Measurements from ENCODE around the gene CAMK1D. TPM values are rescaled to one million over a fixed set of nuclear protein-coding genes. Genes with fewer than 3 reads are reported as not detected.

The CAMK1D gene
- polyA plus RNA-seq, 1 experiment, result 1.1 TPM

GRCh38 chr10:12499076-12499986 lies 150.0 kb downstream of the CAMK1D start:
- POLR2A ChIA-PET, result interaction anchor here (0.6 kb wide), 1 partner anchor 127 kb away, joined by 8 read pairs; no protein-coding TSS in a partner anchor
- no peak for DNase-seq (ENCODE audit: low read depth)
- Histone ChIP-seq H3K36me3 (ENCODE audit: control insufficient read depth, insufficient read depth, low read length) (no peaks in the 10 kb centered on the region), H3K4me3 (ENCODE audit: low read depth, low read length) (no peak overlapping the region), H3K27me3 (ENCODE audit: control insufficient read depth, insufficient read depth, low read length) (no peaks in the 10 kb centered on the region)
- TF ChIP-seq, protein P1, sequence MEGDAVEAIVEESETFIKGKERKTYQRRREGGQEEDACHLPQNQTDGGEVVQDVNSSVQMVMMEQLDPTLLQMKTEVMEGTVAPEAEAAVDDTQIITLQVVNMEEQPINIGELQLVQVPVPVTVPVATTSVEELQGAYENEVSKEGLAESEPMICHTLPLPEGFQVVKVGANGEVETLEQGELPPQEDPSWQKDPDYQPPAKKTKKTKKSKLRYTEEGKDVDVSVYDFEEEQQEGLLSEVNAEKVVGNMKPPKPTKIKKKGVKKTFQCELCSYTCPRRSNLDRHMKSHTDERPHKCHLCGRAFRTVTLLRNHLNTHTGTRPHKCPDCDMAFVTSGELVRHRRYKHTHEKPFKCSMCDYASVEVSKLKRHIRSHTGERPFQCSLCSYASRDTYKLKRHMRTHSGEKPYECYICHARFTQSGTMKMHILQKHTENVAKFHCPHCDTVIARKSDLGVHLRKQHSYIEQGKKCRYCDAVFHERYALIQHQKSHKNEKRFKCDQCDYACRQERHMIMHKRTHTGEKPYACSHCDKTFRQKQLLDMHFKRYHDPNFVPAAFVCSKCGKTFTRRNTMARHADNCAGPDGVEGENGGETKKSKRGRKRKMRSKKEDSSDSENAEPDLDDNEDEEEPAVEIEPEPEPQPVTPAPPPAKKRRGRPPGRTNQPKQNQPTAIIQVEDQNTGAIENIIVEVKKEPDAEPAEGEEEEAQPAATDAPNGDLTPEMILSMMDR (IDR thresholded peaks at IDR 0.05; ENCODE audit: insufficient read depth, low read depth, low read length), result no peak
- CTCF ChIA-PET, result no interaction called here

GRCh38 chr10:12500381-12501303 lies 151.3 kb downstream of the CAMK1D start:
- Histone ChIP-seq H3K36me3 (ENCODE audit: control insufficient read depth, insufficient read depth, low read length) (no peaks in the 10 kb centered on the region), H3K27me3 (ENCODE audit: control insufficient read depth, insufficient read depth, low read length) (no peaks in the 10 kb centered on the region), H3K4me3 (ENCODE audit: low read depth, low read length) (no peak overlapping the region)
- ChIA-PET CTCF (no interaction called here), POLR2A (no interaction called here)
- TF ChIP-seq, protein P1 (IDR thresholded peaks at IDR 0.05; ENCODE audit: insufficient read depth, low read depth, low read length), result no peak
- no peak for DNase-seq (ENCODE audit: low read depth)

GRCh38 chr10:12501324-12501723 lies 152.0 kb downstream of the CAMK1D start:
- DNase-seq (ENCODE audit: low read depth), result no peak
- no peak overlapping the region for H3K4me3 ChIP-seq (ENCODE audit: low read depth, low read length)
- no peaks in the 10 kb centered on the region for H3K27me3 ChIP-seq (ENCODE audit: control insufficient read depth, insufficient read depth, low read length)
- ChIA-PET POLR2A (no interaction called here), CTCF (no interaction called here)
- H3K36me3 ChIP-seq (ENCODE audit: control insufficient read depth, insufficient read depth, low read length), result no peaks in the 10 kb centered on the region
- TF ChIP-seq, protein P1 (IDR thresholded peaks at IDR 0.05; ENCODE audit: insufficient read depth, low read depth, low read length), result no peak

DNA sequence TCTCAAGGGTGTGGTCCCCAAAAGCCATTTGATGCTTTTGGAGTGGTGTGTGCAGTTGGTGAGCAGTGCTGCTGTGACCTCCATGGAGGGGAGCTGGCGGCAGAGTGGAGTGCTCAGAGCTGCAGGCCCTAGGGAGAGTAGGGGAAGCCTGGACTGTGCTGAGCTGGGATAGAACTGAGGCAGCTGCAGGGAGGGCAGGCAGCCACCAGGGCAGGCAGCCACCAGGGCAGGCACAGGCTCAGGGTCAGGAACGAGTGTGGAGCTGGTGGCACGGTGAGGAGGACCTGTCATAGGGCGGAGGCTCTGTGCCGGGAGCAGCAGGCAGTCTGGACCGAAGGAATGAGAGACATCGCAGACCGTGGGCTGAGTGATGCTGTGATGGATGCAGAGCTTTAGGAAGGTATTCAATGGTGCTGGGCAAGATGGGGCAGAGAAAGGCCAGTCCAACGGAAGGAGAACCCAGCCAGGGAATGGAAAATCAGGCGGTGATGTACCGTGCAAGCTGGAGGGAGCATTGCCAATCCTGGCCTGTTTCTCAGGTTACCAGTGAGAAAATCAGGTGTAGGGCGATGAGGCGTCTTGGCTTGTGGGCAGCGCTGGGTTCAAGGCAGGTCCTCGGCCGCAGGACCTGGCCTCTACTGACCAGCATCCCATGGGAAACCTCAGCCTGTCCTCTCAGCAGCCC lies 152.6 kb downstream of the CAMK1D start:
- TF ChIP-seq, protein P1 (IDR thresholded peaks at IDR 0.05; ENCODE audit: insufficient read depth, low read depth, low read length), result no peak
- ChIA-PET CTCF (no interaction called here), POLR2A (no interaction called here)
- Histone ChIP-seq H3K27me3 (ENCODE audit: control insufficient read depth, insufficient read depth, low read length) (no peaks in the 10 kb centered on the region), H3K4me3 (ENCODE audit: low read depth, low read length) (no peak overlapping the region), H3K36me3 (ENCODE audit: control insufficient read depth, insufficient read depth, low read length) (no peaks in the 10 kb centered on the region)
- DNase-seq (ENCODE audit: low read depth), result no peak
